Gastroesophageal sphincter (tissue), 3 donors: Measurements from ENCODE around the gene SESN3.

Experiments
- CTCF ChIP-seq, 4 experiments: fragments of 200-600 bp in 2 of 4; fragments of 450-650 bp in 2 of 4; sonication (generic) in 1 of 4; IDR thresholded peaks; one replicate each; pipeline ENCODE4 v1.5.1; 2017 to 2019; ENCODE audit warnings: antibody characterized with exemption in 4 of 4, mild to moderate bottlenecking in 2 of 4, moderate library complexity in 2 of 4
- POLR2A ChIP-seq, 2 donors: fragments of 450-650 bp; IDR thresholded peaks; one replicate each; pipeline ENCODE4 v1.6.1; 2017; ENCODE audit warnings: antibody characterized with exemption in 2 of 2, mild to moderate bottlenecking in 2 of 2, moderate library complexity in 1 of 2
- POLR2AphosphoS5 ChIP-seq: sonication (generic); formaldehyde crosslinking; IDR thresholded peaks from one replicate; pipeline ENCODE4 v1.6.1; 2017; ENCODE audit warnings: antibody characterized with exemption

- TF ChIP-seq CTCF (IDR thresholded peaks at IDR 0.05) (no peak), POLR2AphosphoS5 (no peak), POLR2A (IDR thresholded peaks at IDR 0.05) (no peak)
Measured at GRCh38 chr11:95193541-95193940, 37.5 kb downstream of the SESN3 start.
